Activated CD8-positive, alpha-beta memory T cell treated with anti-CD3 and anti-CD28 coated beads, Interleukin-2, amount 50 U/mL, for 1 hour (primary cell): ENCODE measurements around the gene GALNTL6.
"Not testable (repeated sequence)": the region's sequence is repeated elsewhere in the genome, so short reads cannot be mapped to it uniquely, and the experiment has no call there.

Experiments
- DNase-seq: peaks from one replicate; pipeline ENCODE4 v3.0.0-alpha.2; 2020; ENCODE audit errors: extremely low read depth

Gene GALNTL6

DNA sequence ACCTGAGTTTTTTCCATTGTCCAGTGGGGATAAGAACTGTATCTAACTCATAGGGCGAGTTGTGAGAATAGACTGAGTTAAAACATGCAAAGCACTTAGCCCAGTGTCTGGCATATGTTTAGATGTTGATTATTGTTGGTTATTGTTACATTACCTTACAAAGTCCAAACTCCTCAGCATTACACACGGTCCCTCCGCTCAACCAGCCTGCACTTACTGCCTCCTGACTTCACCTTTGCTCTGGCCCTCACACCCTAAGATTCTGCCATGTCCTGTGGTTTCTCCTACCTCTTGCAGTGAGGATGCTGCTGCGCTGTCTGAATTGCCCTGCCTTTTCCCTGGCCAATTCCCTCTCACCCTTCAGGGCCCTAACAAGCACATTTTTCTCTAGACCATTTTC, 1053.2 kb downstream of the GALNTL6 start:
- no peak for DNase-seq

DNA sequence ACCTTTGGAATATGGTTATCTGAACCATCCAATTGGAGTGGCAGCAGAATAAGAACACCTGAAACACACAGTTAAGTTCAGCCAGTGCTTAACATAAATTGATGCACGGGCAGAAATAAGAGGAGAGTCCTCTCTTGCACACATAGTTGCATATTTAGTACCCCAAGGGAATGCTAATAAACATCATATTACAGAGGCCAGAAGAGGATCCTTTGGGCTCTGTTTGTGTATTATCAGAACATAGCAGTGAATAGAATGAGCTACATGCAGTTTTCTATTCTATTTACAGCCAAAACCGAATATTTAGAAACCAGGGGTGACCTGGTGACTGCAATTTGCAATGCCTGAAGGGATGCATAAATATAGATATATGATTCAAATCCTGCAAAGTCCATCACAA, 1054.6 kb downstream of the GALNTL6 start:
- no peak for DNase-seq

DNA sequence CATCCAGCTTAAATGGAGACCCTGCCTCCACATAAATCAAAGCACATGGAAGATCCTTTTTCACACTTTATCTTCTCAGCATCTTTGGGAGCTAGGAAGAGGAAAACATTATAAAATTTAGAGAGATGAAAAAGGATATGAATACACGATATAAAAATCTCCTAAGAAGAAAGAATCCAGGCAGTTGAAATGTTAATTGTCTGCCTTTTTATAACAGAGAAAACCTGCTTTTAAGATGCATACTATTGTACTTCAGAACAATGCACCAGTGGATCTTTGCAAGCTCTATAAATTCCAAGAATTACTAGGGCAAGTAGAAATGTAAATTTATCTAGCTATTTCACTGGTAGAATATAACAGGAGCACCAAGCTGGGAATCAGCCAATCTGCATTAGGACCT, 1055.1 kb downstream of the GALNTL6 start:
- DNase-seq, result no peak

DNA sequence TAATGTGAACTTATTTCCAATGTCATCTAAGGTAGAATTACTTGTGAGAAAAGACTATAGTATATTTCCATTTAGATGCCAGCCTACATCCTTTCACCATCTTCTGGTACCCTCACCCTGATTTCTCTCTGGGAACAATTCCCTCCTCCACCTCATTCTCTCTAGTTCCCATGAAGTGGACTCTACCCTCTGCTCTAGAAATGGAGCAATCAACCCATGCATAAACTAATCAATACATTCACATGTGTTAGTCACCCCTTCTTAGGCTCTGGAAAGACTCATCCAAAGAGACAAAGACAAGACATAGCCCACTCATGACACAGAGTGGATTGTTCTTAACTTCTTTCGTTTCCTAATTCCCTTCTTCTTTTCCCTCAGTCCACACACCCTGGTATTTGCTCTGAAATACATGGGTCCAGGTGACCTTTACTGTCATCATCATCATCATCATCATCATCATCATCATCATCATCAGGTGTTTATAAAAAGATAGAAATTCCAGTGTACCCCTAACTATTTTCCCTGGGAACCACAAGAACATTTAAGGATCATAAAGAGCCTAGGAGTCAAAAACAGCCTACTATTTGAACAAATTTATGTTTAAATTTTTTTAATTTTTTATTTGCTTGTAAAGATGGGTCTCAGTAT, 1056.5 kb downstream of the GALNTL6 start:
- DNase-seq, result no peak

DNA sequence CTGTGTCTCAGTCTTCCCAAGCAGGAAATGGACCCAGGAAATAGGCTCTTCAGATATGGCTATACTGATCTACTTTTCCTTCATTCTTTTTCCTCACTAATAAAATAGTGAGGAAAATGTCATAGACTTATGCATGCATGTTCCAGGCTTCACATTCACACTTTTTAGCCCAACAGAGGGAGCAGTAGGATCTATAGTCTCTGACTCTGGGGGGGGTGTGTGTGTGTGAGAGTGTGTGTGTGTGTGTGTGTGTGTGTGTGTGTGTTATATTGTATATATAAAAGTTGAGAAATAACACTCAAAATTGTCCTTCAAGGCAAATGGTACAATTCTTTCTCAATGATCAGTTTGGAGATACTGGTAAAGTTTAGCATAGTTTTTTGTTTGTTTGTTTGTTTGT, 1058.2 kb downstream of the GALNTL6 start:
- DNase-seq, result no peak

DNA sequence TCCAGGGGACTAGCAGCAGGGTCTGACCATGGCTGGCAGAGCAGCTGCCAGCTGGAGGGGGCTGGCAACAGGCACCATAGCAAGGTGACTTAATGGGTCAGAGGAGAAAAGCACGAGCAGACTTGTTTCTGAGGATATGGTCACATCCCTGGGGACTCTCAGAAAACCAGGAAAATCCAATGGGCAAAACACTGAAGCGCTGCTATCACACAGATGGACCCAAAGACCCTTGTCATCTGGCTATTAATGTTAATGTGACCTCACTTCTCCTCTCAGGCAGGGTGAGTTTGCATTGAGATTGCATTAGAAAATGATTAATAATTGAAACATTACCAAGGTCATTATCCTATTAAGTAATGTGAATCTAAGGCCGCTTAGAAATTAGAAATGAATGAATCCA, 1061.7 kb downstream of the GALNTL6 start:
- DNase-seq, result no peak

DNA sequence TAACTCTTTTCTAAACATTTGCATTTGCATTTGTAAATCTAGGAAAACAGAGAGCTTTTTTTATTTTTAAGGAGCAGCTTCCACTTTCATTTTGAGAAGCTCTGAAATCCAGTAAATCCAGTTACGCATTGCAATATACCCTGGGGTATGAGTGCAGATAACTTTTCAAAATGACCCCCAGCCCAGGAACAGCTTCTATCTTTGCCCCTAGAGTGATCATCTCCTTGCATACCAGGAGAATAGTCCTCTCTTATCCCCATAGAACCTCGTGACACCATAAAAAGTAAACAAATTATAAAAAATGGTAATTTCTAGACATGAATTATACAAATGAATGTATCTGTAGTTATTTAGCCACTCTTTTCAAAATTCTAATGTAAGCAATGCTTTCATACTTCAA, 1063.2 kb downstream of the GALNTL6 start:
- no peak for DNase-seq

DNA sequence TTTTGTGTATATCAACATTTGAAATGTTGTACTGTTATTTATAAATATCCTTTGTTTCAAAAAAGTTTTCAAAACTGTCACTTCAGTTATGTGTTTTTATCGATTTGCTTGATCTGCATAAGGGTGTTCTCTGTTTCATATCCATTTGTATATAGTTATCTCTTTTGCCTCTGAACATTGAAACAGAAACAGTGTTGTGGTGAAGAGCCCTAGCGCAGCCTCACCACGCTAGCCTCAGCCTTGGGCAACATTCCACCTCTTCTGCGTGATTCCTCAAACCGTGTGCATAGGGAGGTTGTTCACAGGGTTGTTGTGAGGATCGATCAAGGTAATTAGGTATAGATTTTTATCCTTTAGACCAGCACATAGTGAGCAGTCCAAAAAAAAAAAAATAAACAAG, 1068.4 kb downstream of the GALNTL6 start:
- DNase-seq, result no peak

DNA sequence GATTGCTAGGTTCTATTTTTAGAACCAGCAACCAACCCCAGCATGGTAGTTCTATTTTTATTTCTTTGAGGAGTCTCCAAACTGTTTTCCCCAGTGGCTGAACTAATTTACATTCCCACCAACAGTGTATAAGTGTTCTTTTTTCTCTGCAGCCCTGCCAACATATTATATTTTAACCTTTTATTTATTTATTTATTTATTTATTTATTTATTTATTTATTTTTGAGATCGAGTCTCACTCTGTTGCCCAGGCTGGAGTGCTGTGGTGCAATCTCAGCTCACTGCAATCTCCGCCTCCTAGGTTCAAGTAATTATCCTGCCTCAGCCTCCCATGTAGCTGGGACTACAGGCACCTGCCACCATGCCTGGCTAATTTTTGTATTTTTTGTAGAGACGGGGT, 1074.2 kb downstream of the GALNTL6 start:
- not testable (repeated sequence) for DNase-seq

DNA sequence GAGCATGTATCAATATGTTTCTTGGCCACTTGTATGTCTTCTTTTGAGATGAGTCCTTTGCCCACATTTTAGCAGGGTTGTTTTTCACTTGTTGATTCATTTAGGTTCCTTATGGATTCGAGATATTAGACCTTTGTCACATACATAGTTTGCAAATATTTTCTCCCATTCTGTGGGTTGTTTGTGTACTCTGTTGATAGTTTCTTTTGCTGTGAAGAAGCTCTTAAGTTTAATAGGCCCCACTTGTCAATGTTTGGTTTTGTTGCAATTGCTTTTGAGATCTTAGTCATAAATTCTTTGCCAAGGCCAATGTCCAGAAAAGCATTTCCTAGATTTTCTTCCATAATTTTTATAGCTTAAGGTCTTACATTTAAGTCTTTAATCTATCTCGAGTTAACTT, 1074.8 kb downstream of the GALNTL6 start:
- DNase-seq, result no peak

DNA sequence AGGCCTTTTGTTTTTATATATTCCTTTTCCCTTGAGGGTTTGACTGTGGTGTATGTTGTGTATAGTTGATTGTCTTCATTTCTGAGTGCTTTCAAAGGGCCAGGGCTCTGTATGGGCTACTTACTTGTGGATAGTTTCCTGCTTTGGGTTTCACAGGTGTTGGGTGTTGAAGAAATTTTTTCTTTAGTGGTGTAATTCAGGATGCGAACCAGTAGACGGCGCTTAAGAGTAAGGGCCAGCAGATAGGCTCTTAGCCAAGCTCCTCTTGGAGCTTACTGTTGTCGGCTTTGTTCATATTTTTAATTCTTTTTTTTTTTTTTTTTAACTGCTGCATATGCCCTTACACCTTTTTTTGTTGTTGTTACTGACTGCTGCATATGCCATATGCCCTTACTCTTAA, 1079.1 kb downstream of the GALNTL6 start:
- DNase-seq, result no peak

DNA sequence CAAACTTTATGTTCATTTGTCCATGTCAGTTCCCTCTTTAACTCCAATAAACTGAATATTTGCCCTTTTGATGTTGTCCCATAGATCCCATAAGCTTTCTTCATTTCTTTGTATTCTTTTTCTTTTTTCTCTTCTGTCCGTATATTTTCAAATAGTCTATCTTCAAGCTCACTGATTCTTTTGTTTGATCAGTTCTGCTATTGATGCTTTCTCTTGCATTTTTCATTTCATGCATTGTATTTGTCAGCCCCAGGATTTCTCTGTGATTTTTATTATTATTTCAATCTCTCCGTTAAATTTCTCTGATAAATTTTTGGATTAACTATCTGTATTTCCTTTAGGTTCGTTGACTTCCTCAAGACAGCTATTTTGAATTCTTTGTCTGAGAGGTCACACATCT, 1082.5 kb downstream of the GALNTL6 start:
- no peak for DNase-seq

DNA sequence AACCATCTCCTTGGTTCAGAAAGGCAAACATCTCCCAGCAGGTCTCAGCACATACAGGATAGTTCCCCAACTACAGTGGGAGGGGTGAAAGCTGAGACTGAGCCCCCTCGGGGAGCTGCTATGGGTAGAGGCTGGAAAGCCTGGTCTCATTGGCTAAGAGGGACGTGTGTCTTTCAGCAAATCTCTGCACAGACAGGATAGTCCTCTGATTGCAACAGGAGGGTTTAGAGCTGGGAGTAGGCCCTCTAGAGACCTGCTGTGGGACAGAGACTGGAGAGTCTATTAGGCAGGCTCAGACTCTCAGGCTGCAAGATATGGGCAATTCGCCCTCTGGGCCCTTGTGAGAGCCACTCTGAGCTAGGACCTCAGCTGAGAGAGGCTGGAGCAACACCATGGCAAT, 1083.8 kb downstream of the GALNTL6 start:
- no peak for DNase-seq

DNA sequence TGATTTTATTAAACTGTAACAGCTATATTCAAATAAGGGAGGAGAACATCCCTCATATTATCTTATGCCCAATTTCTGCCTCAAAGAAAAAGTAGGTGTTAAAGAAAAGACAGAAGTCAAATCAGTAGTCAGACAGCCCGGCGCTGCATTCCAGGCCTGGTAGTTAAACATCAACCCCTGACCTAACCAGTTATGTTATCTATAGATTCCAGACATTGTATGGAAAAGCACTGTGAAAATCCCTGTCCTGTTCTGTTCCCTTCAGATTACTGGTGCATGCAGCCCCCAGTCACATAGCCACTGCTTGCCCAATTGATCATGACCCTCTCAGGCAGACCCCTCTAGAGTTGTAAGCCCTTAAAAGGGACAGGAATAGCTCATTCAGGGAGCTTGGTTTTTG, 1085.5 kb downstream of the GALNTL6 start:
- DNase-seq, result no peak

DNA sequence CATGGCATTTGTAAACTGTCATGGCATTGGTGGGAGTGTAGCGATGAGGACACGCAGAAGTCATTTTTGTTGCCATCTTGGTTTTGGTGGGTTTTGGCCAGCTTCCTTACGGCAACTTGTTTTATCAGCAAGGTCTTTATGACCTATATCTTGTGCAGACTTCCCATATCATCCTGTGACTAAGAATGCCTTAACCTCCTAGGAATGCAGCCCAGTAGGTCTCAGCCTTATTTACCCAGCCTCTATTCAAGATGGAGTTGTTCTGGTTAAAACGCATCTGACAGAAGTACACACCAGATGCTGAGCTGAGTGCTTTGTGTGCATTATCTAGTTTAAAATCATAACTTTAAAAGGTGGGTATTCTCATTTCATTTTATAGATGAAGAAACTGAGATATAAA, 1086.7 kb downstream of the GALNTL6 start:
- no peak for DNase-seq

DNA sequence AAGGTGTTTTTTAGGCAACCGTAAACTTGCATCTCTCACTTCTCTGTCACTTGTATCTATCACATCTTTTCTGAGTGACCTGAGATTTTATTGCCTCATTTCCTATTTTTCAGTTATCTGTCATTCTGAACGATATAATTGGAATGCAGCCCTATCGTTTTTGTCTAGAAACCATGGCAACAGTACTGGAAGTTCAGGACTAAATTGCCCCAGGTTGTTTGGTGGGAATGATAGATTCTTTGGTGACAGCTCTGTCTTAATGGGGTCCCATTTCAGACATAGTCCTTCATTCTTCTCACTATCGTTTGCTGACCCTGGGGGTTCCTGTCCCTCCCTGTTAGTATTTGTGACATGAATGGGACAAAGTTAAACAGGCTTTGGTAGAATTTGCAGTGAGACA, 1087.7 kb downstream of the GALNTL6 start:
- no peak for DNase-seq

DNA sequence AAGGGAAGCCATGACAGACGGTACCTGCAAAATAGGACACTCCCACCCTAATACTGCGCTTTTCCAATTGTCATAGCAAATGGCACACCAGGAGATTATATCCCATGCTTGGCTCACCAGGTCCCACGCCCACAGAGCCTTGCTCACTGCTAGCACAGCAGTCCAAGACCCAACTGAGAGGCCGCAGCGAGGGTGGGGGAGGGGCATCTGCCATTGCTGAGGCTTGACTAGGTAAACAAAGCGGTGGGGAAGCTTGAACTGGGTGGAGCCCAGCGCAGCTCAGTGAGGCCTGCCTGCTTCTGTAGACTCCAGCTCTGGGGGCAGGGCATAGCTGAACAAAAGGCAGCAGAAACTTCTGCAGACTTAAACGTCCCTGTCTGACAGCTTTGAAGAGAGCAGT, 1099.3 kb downstream of the GALNTL6 start:
- DNase-seq, result not testable (repeated sequence)

DNA sequence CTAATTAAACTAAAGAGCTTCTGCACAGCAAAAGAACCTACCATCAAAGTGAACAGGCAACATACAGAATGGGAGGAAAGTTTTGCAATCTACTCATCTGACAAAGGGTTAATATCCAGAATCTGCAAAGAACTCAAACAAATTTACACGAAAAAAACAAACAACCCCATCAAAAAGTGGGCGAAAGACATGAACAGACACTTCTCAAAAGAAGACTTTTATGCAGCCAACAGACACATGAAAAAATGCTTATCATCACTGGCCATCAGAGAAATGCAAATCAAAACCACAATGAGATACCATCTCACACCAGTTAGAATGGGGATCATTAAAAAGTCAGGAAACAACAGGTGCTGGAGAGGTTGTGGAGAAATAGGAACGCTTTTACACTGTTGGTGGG, 1104.2 kb downstream of the GALNTL6 start:
- DNase-seq, result not testable (repeated sequence)

DNA sequence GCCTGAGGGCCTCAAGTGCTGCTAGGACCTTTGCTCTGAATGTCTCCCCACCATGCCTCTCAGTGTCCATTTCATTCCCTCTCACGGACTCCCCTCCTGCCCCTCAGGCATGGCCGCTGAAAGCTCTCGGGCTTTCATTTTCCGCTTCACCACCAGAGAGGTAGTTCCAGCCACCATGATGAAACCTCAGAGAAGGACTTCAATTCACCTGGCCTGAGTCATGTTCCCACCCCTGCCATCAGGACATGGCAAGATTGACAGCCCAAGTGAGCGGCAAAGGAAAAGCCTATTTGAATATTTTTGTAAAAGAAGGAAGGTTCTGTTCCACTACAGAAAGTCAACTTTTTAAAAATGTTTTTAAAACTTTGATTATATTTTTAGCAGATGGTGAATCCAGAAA, 1106.1 kb downstream of the GALNTL6 start:
- no peak for DNase-seq

DNA sequence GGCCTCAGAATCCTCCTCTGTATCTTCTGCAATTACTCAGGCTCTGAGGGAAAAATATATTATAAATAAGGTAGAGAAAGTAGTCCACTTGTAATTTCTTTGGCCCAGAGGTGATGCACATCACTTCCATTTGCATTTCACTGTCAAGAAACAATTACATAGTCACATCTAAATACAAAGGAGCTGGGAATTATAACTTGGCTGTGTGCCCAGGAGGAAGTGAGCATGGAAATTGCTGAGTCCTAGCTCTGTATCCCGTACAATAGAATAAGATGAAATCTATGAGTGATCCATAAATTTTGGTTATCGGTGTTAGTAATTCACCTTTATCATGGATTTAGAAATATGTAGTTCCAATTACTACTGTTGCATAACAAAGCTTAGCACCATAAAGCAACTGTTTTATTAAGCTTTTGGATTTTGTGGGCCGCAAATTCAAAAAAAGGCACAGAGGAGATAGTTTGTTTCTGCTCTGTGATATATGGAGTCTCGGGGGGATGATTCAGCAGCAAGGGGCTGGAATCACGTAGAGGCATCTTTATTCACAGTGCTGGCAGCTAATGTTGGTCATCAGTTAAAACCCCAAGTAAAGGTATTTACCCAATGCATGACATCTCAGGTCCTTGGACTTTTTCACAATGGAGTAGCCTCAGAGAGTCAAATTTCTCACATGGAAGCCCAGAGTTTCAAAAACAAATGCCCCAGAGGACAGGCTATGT, 1114.1 kb downstream of the GALNTL6 start:
- DNase-seq, result no peak

DNA sequence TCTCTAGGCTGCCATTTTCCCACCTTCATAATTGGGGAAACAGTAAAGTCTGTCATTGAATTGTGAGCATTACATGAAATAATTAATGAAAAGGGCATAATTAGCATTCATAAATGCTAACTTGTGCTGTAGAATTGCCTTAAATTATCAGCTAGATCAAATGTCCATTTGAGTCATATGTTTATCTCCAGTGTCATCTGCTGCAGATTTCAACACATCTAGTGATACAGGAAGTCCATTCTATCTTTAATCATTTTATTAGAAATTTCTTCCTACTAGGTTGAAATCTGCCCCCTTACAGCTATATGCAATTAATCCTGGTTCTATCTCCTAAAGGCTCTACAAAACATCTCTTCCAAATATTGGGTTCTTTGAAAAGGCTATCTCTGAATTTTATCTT, 1115.1 kb downstream of the GALNTL6 start:
- DNase-seq, result no peak

DNA sequence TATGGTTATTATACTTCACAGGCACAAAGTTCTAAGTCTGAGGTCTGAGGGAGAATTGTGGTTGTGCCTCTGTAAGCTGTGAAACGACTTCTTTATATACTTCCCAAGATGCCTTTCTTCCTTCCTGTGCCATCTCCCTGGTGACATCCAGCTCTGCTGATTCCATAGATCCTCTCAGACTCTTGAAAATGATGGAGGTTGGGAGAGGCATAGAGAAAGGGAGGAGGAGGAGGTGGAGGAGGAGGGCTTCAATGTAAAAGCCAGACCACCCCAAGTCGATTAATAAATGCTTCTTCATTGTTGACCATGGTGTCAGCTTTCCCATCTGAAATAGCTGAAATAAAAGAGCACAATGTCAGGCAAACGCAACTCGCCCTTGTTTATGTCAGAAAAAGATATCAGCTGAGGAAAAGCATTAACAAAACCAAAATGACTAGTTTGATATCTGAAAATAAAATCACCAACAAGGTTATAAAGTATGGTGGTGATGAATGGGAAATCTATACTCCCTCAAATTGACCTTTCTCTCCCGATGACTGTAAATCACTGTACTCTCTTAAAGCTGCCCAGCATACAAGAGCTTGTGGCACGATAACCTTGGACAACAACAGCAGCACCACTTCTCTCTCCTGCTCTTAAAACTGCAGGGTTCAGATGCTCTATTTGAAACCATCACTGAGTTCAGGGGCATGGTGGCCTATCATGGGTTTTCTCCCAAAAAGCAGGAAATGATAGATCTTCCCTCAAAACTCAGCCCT, 1125.0 kb downstream of the GALNTL6 start:
- DNase-seq, result no peak

DNA sequence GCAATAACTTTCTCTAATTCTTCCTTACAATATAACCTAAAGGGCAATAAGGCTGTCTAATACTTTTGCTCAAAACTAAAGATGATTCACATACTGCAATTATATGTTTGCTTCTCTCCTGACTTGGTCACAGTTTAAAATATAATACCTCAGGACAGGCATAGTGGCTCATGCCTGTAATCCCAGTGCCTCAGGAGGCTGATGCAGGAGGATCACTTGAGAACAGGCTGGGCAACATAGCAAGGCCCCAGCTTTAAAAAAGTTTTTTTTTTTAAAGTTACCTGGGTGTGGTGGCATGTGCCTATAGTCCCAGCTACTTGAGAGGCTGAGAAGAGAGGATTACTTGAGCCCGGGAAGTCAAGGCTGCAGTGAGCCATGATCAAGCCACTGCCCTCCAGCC, 1125.7 kb downstream of the GALNTL6 start:
- no peak for DNase-seq
